Panc1 (cell line): ENCODE results near the gene GPNMB. TPM values are rescaled to one million over a fixed set of nuclear protein-coding genes. Genes with fewer than 3 reads are reported as not detected.

Experiments
- ATAC-seq: fragments of 200-7000 bp; cut with Tn5 transposase; 2 replicates; pipeline ENCODE4 v1.9.1; 2020; ENCODE audit warnings: mild to moderate bottlenecking, moderate library complexity
- BruUV-seq: library from RNA; stranded (reverse); fragments of 400-500 nt; replicated peaks from 2 replicates; lab custom pipeline; 2021; lab: Mats Ljungman, UMichigan
- CTCF ChIA-PET: fragments of 300-600 bp; sonication (Branson Sonifier 250); formaldehyde crosslinking; loops from one replicate; lab custom pipeline; 2022; ENCODE audit warnings: antibody characterized with exemption; lab: Charles Lee
- POLR2A ChIA-PET: fragments of 300-600 bp; sonication (Branson Sonifier 250); formaldehyde crosslinking; loops from one replicate; lab custom pipeline; 2022; ENCODE audit warnings: antibody characterized with exemption; lab: Charles Lee
- DNase-seq: peaks from one replicate; pipeline ENCODE4 v3.0.0-alpha.2; 2010; ENCODE audit warnings: low read depth, low spot score
- H3K27ac ChIP-seq: 2 replicates; pipeline ENCODE4 v1.5.1; 2011; ENCODE audit warnings: mild to moderate bottlenecking, low read length, inconsistent platforms
- H3K27me3 ChIP-seq: fragments of 200-500 bp; sonication (Bioruptor generic); 2 replicates; pipeline ENCODE4 v1.6.0; 2014; ENCODE audit warnings: low read length, inconsistent platforms; ENCODE audit not compliant: control insufficient read depth, insufficient read depth
- H3K36me3 ChIP-seq: fragments of 200-500 bp; sonication (Bioruptor generic); 2 replicates; pipeline ENCODE4 v1.5.1; 2014; ENCODE audit warnings: inconsistent platforms, mild to moderate bottlenecking, low read length, moderate library complexity; ENCODE audit not compliant: control insufficient read depth, insufficient read depth
- H3K4me1 ChIP-seq: 2 replicates; pipeline ENCODE4 v1.5.1; 2011; ENCODE audit warnings: inconsistent platforms, mild to moderate bottlenecking, low read length, moderate library complexity; ENCODE audit not compliant: control insufficient read depth, insufficient read depth
- H3K4me3 ChIP-seq, 2 experiments: 2 replicates each; pipeline ENCODE4 v1.5.1; 2011 to 2012; ENCODE audit warnings: low read depth in 2 of 2, low read length in 2 of 2, mild to moderate bottlenecking in 2 of 2, inconsistent platforms in 1 of 2, moderate library complexity in 1 of 2
- H3K9me3 ChIP-seq: fragments of 200-500 bp; sonication (Bioruptor generic); 2 replicates; pipeline ENCODE4 v1.5.1; 2014; ENCODE audit warnings: low read depth, mild to moderate bottlenecking, inconsistent platforms, low read length, moderate library complexity; ENCODE audit not compliant: control insufficient read depth, insufficient read depth
- POLR2AphosphoS5 ChIP-seq: IDR thresholded peaks from 2 replicates; pipeline ENCODE4 v1.6.1; 2012; ENCODE audit warnings: mild to moderate bottlenecking, low read depth, low read length, moderate library complexity
- SIN3A ChIP-seq: IDR thresholded peaks from 2 replicates; pipeline ENCODE4 v1.6.1; 2012; ENCODE audit warnings: low read depth, mild to moderate bottlenecking, low read length, moderate library complexity, borderline replicate concordance; ENCODE audit not compliant: insufficient read depth
- TCF7L2 ChIP-seq: IDR thresholded peaks from 2 replicates; pipeline ENCODE4 v1.6.1; 2011; ENCODE audit warnings: mild to moderate bottlenecking, low read depth, low read length, inconsistent platforms
- in situ Hi-C: cut with HindIII; loops from 2 replicates; pipeline ENCODE4 v1.10.0; 2016; ENCODE audit warnings: low sequenced_read_pairs, low pct_unique_long_range_greater_than_20kb
- intact Hi-C: fragments of 100-400 bp; cut with micrococcal nuclease; formaldehyde crosslinking; loops from one replicate; pipeline ENCODE4 v1.10.0; 2022; ENCODE audit not compliant: unreplicated experiment
- total RNA-seq: library from RNA; stranded (reverse); gene quantifications from one replicate; pipeline ENCODE4 v1.2.1, GENCODE V29; 2021; ENCODE audit not compliant: unreplicated experiment
- TF ChIP-seq, protein P1 (sequence below), 2 experiments: IDR thresholded peaks; 2 replicates each; pipeline ENCODE4 v1.6.1; 2011 to 2012; ENCODE audit warnings: low read depth in 2 of 2, control low read depth in 1 of 2, low read length in 1 of 2, mild to moderate bottlenecking in 1 of 2, moderate library complexity in 1 of 2; ENCODE audit not compliant: insufficient read depth in 1 of 2
- TF ChIP-seq, protein P2 (sequence below): fragments of 450-650 bp; IDR thresholded peaks from 2 replicates; pipeline ENCODE4 v1.5.1; 2017; ENCODE audit warnings: mild to moderate bottlenecking

The GPNMB gene
- total RNA-seq, 1 experiment from 2014 or later, result 2.1 TPM

DNA sequence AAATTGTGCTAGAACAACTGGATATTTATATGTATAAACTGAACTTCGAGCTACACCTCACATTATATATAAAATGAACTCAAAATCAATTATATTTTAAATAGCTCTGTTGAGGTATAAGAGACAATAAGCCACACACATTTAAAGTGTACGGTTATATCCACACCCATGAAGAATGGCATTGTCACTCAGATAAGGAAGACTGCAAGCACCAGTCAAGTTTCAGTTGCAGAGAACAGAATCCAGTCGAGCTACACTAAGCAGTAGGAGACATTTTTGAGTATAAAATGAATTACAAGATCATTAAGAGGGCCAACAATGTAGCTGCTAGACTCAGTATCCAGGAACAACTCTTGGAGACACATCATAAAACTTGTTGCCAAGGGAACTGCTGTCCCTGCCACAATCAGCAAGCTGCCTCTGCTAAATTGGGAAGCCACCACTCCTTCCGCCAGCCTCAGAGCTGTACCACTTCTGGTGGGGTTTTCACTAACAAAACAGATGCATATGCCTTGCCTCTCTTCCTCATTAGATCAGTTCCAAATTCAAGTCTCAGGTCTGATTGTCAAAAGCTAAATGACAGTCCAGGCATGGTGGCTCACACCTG is 19.6 kb upstream of the GPNMB start:
- Histone ChIP-seq H3K36me3 (no peaks in the 10 kb centered on the region), H3K4me1 (no peaks in the 10 kb centered on the region), H3K9me3 (no peaks in the 10 kb centered on the region), H3K4me3 (no peak overlapping the region), H3K27ac (no peak overlapping the region), H3K27me3 (no peaks in the 10 kb centered on the region)
- BruUV-seq, result no TSS peak
- intact Hi-C loops, result no loop called here
- ChIA-PET POLR2A (no interaction called here), CTCF (interaction anchor here (0.5 to 0.6 kb wide), 2 partner anchors 63 to 591 kb away, joined by 3 read pairs; no protein-coding TSS in a partner anchor)
- TF ChIP-seq, protein P1, sequence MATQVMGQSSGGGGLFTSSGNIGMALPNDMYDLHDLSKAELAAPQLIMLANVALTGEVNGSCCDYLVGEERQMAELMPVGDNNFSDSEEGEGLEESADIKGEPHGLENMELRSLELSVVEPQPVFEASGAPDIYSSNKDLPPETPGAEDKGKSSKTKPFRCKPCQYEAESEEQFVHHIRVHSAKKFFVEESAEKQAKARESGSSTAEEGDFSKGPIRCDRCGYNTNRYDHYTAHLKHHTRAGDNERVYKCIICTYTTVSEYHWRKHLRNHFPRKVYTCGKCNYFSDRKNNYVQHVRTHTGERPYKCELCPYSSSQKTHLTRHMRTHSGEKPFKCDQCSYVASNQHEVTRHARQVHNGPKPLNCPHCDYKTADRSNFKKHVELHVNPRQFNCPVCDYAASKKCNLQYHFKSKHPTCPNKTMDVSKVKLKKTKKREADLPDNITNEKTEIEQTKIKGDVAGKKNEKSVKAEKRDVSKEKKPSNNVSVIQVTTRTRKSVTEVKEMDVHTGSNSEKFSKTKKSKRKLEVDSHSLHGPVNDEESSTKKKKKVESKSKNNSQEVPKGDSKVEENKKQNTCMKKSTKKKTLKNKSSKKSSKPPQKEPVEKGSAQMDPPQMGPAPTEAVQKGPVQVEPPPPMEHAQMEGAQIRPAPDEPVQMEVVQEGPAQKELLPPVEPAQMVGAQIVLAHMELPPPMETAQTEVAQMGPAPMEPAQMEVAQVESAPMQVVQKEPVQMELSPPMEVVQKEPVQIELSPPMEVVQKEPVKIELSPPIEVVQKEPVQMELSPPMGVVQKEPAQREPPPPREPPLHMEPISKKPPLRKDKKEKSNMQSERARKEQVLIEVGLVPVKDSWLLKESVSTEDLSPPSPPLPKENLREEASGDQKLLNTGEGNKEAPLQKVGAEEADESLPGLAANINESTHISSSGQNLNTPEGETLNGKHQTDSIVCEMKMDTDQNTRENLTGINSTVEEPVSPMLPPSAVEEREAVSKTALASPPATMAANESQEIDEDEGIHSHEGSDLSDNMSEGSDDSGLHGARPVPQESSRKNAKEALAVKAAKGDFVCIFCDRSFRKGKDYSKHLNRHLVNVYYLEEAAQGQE (IDR thresholded peaks at IDR 0.05; ENCODE audit: insufficient read depth in 1 of 2, low read depth in 2 of 2, low read length in 1 of 2), result no peak
- no peak for TF ChIP-seq POLR2AphosphoS5
- TF ChIP-seq, protein P2, sequence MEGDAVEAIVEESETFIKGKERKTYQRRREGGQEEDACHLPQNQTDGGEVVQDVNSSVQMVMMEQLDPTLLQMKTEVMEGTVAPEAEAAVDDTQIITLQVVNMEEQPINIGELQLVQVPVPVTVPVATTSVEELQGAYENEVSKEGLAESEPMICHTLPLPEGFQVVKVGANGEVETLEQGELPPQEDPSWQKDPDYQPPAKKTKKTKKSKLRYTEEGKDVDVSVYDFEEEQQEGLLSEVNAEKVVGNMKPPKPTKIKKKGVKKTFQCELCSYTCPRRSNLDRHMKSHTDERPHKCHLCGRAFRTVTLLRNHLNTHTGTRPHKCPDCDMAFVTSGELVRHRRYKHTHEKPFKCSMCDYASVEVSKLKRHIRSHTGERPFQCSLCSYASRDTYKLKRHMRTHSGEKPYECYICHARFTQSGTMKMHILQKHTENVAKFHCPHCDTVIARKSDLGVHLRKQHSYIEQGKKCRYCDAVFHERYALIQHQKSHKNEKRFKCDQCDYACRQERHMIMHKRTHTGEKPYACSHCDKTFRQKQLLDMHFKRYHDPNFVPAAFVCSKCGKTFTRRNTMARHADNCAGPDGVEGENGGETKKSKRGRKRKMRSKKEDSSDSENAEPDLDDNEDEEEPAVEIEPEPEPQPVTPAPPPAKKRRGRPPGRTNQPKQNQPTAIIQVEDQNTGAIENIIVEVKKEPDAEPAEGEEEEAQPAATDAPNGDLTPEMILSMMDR, result no peak
- no peak for TF ChIP-seq SIN3A
- TF ChIP-seq TCF7L2, result no peak
- DNase-seq (no peak), ATAC-seq (no peak)
- in situ Hi-C loops, result no loop called here

DNA sequence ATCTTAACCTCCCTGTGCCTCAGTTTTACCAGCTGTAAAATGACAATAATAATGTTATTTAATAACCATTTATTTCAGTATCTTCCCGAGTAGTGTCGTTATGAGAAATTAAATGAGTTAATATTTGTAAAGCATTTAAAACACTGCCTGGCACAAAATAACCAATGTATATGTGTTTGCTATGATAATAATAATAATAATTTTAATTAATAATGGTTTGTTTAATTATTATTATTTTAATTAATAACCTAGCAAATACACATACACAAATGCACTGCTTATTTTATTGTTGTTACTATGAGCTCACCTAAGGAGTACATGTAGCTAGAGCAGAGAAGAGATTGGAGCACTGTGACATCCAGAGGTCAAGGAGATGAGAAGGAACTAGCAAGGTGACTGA is 18.2 kb upstream of the GPNMB start:
- Histone ChIP-seq H3K9me3 (no peaks in the 10 kb centered on the region), H3K4me3 (no peak overlapping the region), H3K27me3 (no peaks in the 10 kb centered on the region), H3K36me3 (no peaks in the 10 kb centered on the region), H3K4me1 (no peaks in the 10 kb centered on the region), H3K27ac (no peak overlapping the region)
- no peak for ATAC-seq
- CTCF ChIA-PET, result interaction anchor here (0.6 to 0.9 kb wide), 2 partner anchors 45 to 126 kb away, joined by 3 read pairs; no protein-coding TSS in a partner anchor
- TF ChIP-seq, protein P2, result no peak
- TF ChIP-seq, protein P1 (IDR thresholded peaks at IDR 0.05; ENCODE audit: insufficient read depth in 1 of 2, low read depth in 2 of 2, low read length in 1 of 2), result no peak
- TF ChIP-seq SIN3A, result no peak
- no peak for TF ChIP-seq TCF7L2
- TF ChIP-seq POLR2AphosphoS5, result no peak
- DNase-seq, result no peak
- BruUV-seq, result no TSS peak
- intact Hi-C loops, result no loop called here
- in situ Hi-C loops, result no loop called here
- POLR2A ChIA-PET, result no interaction called here
